H1 (cell line): ENCODE data around the gene CASP8AP2. TPM values are rescaled to one million over a fixed set of nuclear protein-coding genes. Genes with fewer than 3 reads are reported as not detected.
"Not testable (repeated sequence)": the region's sequence is repeated elsewhere in the genome, so short reads cannot be mapped to it uniquely, and the experiment has no call there.

Experiments
- CTCF ChIA-PET: fragments of 300-600 bp; sonication (Branson Sonifier 250); formaldehyde crosslinking; loops from one replicate; lab custom pipeline; 2021; ENCODE audit not compliant: partially characterized antibody; lab: Charles Lee
- POLR2A ChIA-PET: fragments of 300-600 bp; sonication (Branson Sonifier 250); formaldehyde crosslinking; loops from one replicate; lab custom pipeline; 2021; ENCODE audit warnings: inconsistent platforms; ENCODE audit not compliant: partially characterized antibody; lab: Charles Lee
- DNase-seq, 2 experiments: peaks; one replicate each; pipeline versions ENCODE4 v3.0.0 to v3.0.0-alpha.2; 2010 to 2022; ENCODE audit warnings: low spot score in 2 of 2, low read depth in 1 of 2, mixed read lengths in 1 of 2
- FAIRE-seq: peaks from 2 replicates; lab custom pipeline; 2011; peaks lifted over from hg19 to GRCh38; lab: Jason Lieb, UNC
- H2AFZ ChIP-seq: 2 replicates; pipeline ENCODE4 v1.8.1; 2012; ENCODE audit warnings: low read length, inconsistent platforms
- H2AK5ac ChIP-seq: 2 replicates; pipeline ENCODE4 v1.6.1; 2013; ENCODE audit warnings: low read depth, low read length
- H2BK120ac ChIP-seq: replicated peaks from 2 replicates; pipeline ENCODE3; 2013; ENCODE audit warnings: low read depth, low read length, inconsistent platforms
- H2BK12ac ChIP-seq: 2 replicates; pipeline ENCODE4 v1.6.1; 2013; ENCODE audit warnings: low read depth, low read length
- H2BK15ac ChIP-seq: 2 replicates; pipeline ENCODE4 v1.6.1; 2013; ENCODE audit warnings: low read length
- H2BK20ac ChIP-seq: 2 replicates; pipeline ENCODE4 v1.6.1; 2013; ENCODE audit warnings: low read length
- H2BK5ac ChIP-seq: 2 replicates; pipeline ENCODE4 v1.6.1; 2013; ENCODE audit warnings: low read depth, low read length
- H3K14ac ChIP-seq: 2 replicates; pipeline ENCODE4 v1.6.1; 2013; ENCODE audit warnings: inconsistent platforms; ENCODE audit not compliant: insufficient read length
- H3K18ac ChIP-seq: 2 replicates; pipeline ENCODE4 v1.6.1; 2013; ENCODE audit warnings: low read length; ENCODE audit errors: extremely low read depth
- H3K23ac ChIP-seq: 2 replicates; pipeline ENCODE4 v1.6.1; 2013; ENCODE audit warnings: inconsistent platforms; ENCODE audit not compliant: insufficient read length
- H3K23me2 ChIP-seq: 2 replicates; pipeline ENCODE4 v1.6.1; 2013; ENCODE audit warnings: low read depth, low read length
- H3K27ac ChIP-seq: 2 replicates; pipeline ENCODE4 v1.6.1; 2011; ENCODE audit warnings: low read depth, low read length, inconsistent platforms
- H3K27me3 ChIP-seq, 4 experiments: replicated peaks in 1 of 4; 1 replicate in 1 of 4; 2 replicates in 3 of 4; pipeline versions ENCODE4 v1.6.1 to v1.8.1; 2011 to 2013; ENCODE audit warnings: low read length in 3 of 4, mild to moderate bottlenecking in 3 of 4, inconsistent platforms in 2 of 4, mixed read lengths in 2 of 4, moderate library complexity in 1 of 4; ENCODE audit not compliant: control insufficient read depth in 3 of 4, insufficient read depth in 3 of 4; ENCODE audit errors: extremely low read depth in 1 of 4
- H3K36me3 ChIP-seq, 4 experiments: 2 replicates each; pipeline versions ENCODE4 v1.6.1 to v1.8.1; 2011 to 2013; ENCODE audit warnings: mild to moderate bottlenecking in 4 of 4, low read length in 3 of 4, moderate library complexity in 2 of 4, control low read depth in 1 of 4, inconsistent platforms in 1 of 4; ENCODE audit not compliant: insufficient read depth in 4 of 4, control insufficient read depth in 2 of 4
- H3K4ac ChIP-seq: replicated peaks from 2 replicates; pipeline ENCODE3; 2013; ENCODE audit warnings: low read length, low read depth, mixed read lengths, inconsistent platforms; ENCODE audit not compliant: insufficient read length
- H3K4me1 ChIP-seq, 4 experiments: replicated peaks in 1 of 4; 1 replicate in 1 of 4; 2 replicates in 3 of 4; pipeline versions ENCODE4 v1.6.1 to v1.8.1; 2011 to 2013; ENCODE audit warnings: low read length in 3 of 4, inconsistent platforms in 2 of 4, mixed read lengths in 1 of 4; ENCODE audit not compliant: insufficient read depth in 4 of 4, control insufficient read depth in 3 of 4
- H3K4me2 ChIP-seq, 2 experiments: 2 replicates each; pipeline versions ENCODE4 v1.6.1 to v1.8.1; 2011 to 2013; ENCODE audit warnings: low read depth in 2 of 2, low read length in 2 of 2, control low read depth in 1 of 2, inconsistent platforms in 1 of 2, mild to moderate bottlenecking in 1 of 2; ENCODE audit not compliant: insufficient read depth in 1 of 2
- H3K4me3 ChIP-seq, 4 experiments: fragments of 200-600, 300-600 bp in 1 of 4; sonication (generic), shearing (Covaris generic), sonication (Bioruptor Twin) in 1 of 4; 2 replicates each; pipeline versions ENCODE4 v1.5.1 to v1.8.1; 2011 to 2016; ENCODE audit warnings: low read length in 4 of 4, low read depth in 3 of 4, control low read depth in 2 of 4, inconsistent platforms in 2 of 4, mild to moderate bottlenecking in 2 of 4, mixed read lengths in 1 of 4, moderate library complexity in 1 of 4; ENCODE audit not compliant: insufficient read depth in 2 of 4; ENCODE audit errors: extremely low read depth in 1 of 4
- H3K56ac ChIP-seq: replicated peaks from 2 replicates; pipeline ENCODE3; 2013; ENCODE audit warnings: low read depth, mild to moderate bottlenecking, mixed read lengths, low read length, inconsistent platforms; ENCODE audit not compliant: insufficient read length
- H3K79me1 ChIP-seq: 2 replicates; pipeline ENCODE4 v1.6.1; 2013; ENCODE audit warnings: low read depth, low read length, control low read depth
- H3K79me2 ChIP-seq, 2 experiments: 2 replicates each; pipeline versions ENCODE4 v1.6.1 to v1.8.1; 2012 to 2013; ENCODE audit warnings: low read length in 2 of 2, mild to moderate bottlenecking in 2 of 2, inconsistent platforms in 1 of 2; ENCODE audit not compliant: insufficient read depth in 2 of 2, control insufficient read depth in 1 of 2
- H3K9ac ChIP-seq, 4 experiments: replicated peaks in 1 of 4; 1 replicate in 1 of 4; 2 replicates in 3 of 4; pipeline versions ENCODE4 v1.6.1 to v1.8.1; 2011 to 2013; ENCODE audit warnings: low read depth in 3 of 4, low read length in 3 of 4, control low read depth in 2 of 4, mild to moderate bottlenecking in 2 of 4, moderate library complexity in 2 of 4, inconsistent platforms in 1 of 4; ENCODE audit errors: extremely low read depth in 1 of 4
- H3K9me3 ChIP-seq, 2 experiments: 2 replicates each; pipeline versions ENCODE4 v1.6.1 to v1.8.1; 2012 to 2013; ENCODE audit warnings: mild to moderate bottlenecking in 2 of 2, moderate library complexity in 2 of 2, control low read depth in 1 of 2, inconsistent platforms in 1 of 2, low read depth in 1 of 2, low read length in 1 of 2, mixed read lengths in 1 of 2; ENCODE audit not compliant: insufficient read depth in 2 of 2
- H4K20me1 ChIP-seq, 2 experiments: replicated peaks in 1 of 2; 2 replicates each; pipeline versions ENCODE3 to v1.8.1; 2011 to 2013; ENCODE audit warnings: inconsistent platforms in 2 of 2, low read length in 2 of 2, mild to moderate bottlenecking in 1 of 2; ENCODE audit not compliant: insufficient read depth in 2 of 2, control insufficient read depth in 1 of 2
- H4K5ac ChIP-seq: 2 replicates; pipeline ENCODE4 v1.6.1; 2013; ENCODE audit warnings: low read length, low read depth, mixed read lengths, inconsistent platforms; ENCODE audit not compliant: insufficient read length
- H4K8ac ChIP-seq: 2 replicates; pipeline ENCODE4 v1.8.0; 2013; ENCODE audit warnings: mild to moderate bottlenecking, moderate library complexity, low read length, inconsistent platforms; ENCODE audit not compliant: insufficient read depth; ENCODE audit errors: extremely low read depth
- H4K91ac ChIP-seq: replicated peaks from 2 replicates; pipeline ENCODE3; 2013; ENCODE audit warnings: low read length, mixed read lengths, inconsistent platforms; ENCODE audit not compliant: insufficient read length
- CTCF ChIP-seq, 3 experiments: IDR thresholded peaks; 1 replicate in 2 of 3; 2 replicates in 1 of 3; pipeline versions ENCODE4 v1.5.1 to v1.6.1; 2011; ENCODE audit warnings: low read length in 3 of 3, mild to moderate bottlenecking in 3 of 3, inconsistent platforms in 2 of 3, low read depth in 1 of 3, moderate library complexity in 1 of 3; ENCODE audit not compliant: insufficient read depth in 1 of 3; ENCODE audit errors: control extremely low read depth in 1 of 3
- RAD21 ChIP-seq, 2 experiments: IDR thresholded peaks in 1 of 2; conservative IDR thresholded peaks in 1 of 2; 2 replicates each; pipeline ENCODE4 v1.6.1; 2011; ENCODE audit warnings: low read depth in 2 of 2, low read length in 2 of 2, improper control_type of control experiment in 1 of 2, inconsistent platforms in 1 of 2, mild to moderate bottlenecking in 1 of 2, moderate library complexity in 1 of 2
- WGBS, 2 experiments: shearing (Covaris generic) in 1 of 2; methylation state at CpG; one replicate each; pipeline versions ENCODE4 v1.1.6 to v1.1.7; 2013 to 2015; ENCODE audit warnings: low lambda C conversion rate in 2 of 2, mixed read lengths in 2 of 2, inconsistent platforms in 1 of 2, low coverage in 1 of 2, missing lambda C conversion rate in 1 of 2; ENCODE audit not compliant: insufficient replicate concordance in 2 of 2, insufficient coverage in 1 of 2, insufficient read length in 1 of 2; ENCODE audit errors: extremely low coverage in 1 of 2, missing lambda C conversion rate in 1 of 2; 5-methylcytosine and 5-hydroxymethylcytosine counted together
- polyA plus RNA-seq, 7 experiments: library from polyadenylated mRNA; depleted of rRNA in 3 of 7; stranded (reverse) in 5 of 7; unstranded in 2 of 7; fragments of >200 nt in 5 of 7; fragments of 200-250 nt in 2 of 7; gene quantifications; 1 replicate in 5 of 7; 2 replicates in 1 of 7; 4 replicates in 1 of 7; pipeline versions ENCODE4 v1.2.1 to v1.2.3, GENCODE V29; 2011 to 2013; ENCODE audit warnings: missing spikeins in 2 of 7, mixed read lengths in 2 of 7
- total RNA-seq: library from RNA; stranded (reverse); fragmentation: NEBNext Ultra II Directional; extraction: Animal tissue kit (Norgen Biotek cat#: 25700); gene quantifications from 2 replicates; pipeline ENCODE4 v1.2.1, GENCODE V29; 2021

The CASP8AP2 gene
- total and polyA plus RNA-seq, 2 of the 8 experiments (the other 6 are each of a cell fraction or from before 2014, with no cell fraction given): 6.9 to 32.1 TPM

GRCh38 chr6:89892577-89892976 lies 62.9 kb downstream of the CASP8AP2 start:
- 77% methylated on average over 8 of the region's 8 CpGs; no CpG with 5 or more reads in 1 of the 2 experiments for WGBS, 2 experiments
- TF ChIP-seq CTCF (IDR thresholded peaks at IDR 0.05; ENCODE audit: control extremely low read depth in 1 of 3, insufficient read depth in 1 of 3, low read depth in 1 of 3, low read length in 3 of 3): peak in 1 of 3 experiments; percentile 18; a peak in 1 of 4 replicates
- peak; percentile 15 to 29; a peak in 2 of 4 replicates for TF ChIP-seq RAD21 (IDR thresholded peaks at IDR 0.05 in 1 of 2, conservative IDR thresholded peaks at IDR 0.05 in 1 of 2; ENCODE audit: low read depth in 2 of 2, low read length in 2 of 2)
- TF ChIP-seq, all 59 proteins: peak for 2; not testable (repeated sequence) for 57
- H3K27me3 ChIP-seq, H3K14ac ChIP-seq, H4K20me1 ChIP-seq, H3K23ac ChIP-seq, H3K18ac ChIP-seq, H3K9me3 ChIP-seq, H4K8ac ChIP-seq, DNase-seq, H3K9ac ChIP-seq, H2AK5ac ChIP-seq, H2BK12ac ChIP-seq, H2BK5ac ChIP-seq, H3K79me1 ChIP-seq, H3K4ac ChIP-seq, H3K4me3 ChIP-seq, H3K23me2 ChIP-seq, POLR2A ChIA-PET, FAIRE-seq, H4K5ac ChIP-seq, H2BK15ac ChIP-seq, H4K91ac ChIP-seq, H2BK120ac ChIP-seq, H2AFZ ChIP-seq, H2BK20ac ChIP-seq, H3K4me2 ChIP-seq, H3K27ac ChIP-seq, H3K36me3 ChIP-seq, H3K56ac ChIP-seq, H3K79me2 ChIP-seq: not testable (repeated sequence)
- peaks cover 4 to 13% (median 9%) of the 10 kb centered on the region in 4 experiments for H3K4me1 ChIP-seq
- CTCF ChIA-PET: interaction anchor here (0.9 to 1.6 kb wide), 3 partner anchors 19 to 57 kb away, joined by 3 to 5 read pairs (median 3); no protein-coding TSS in a partner anchor
